Osteoblast (primary cell): ENCODE results near the gene CTNNA2. TPM values are rescaled to one million over a fixed set of nuclear protein-coding genes. Genes with fewer than 3 reads are reported as not detected.

Experiments
- DNase-seq: peaks from one replicate; pipeline ENCODE4 v3.0.0; 2011; ENCODE audit warnings: low spot score, mixed read lengths; ENCODE audit not compliant: insufficient read length; ENCODE audit errors: missing footprints
- H2AFZ ChIP-seq: 2 replicates; pipeline ENCODE4 v1.6.0; 2011; ENCODE audit warnings: mild to moderate bottlenecking, low read length
- H3K27ac ChIP-seq: 2 replicates; pipeline ENCODE4 v1.5.1; 2011; ENCODE audit warnings: mild to moderate bottlenecking, low read depth, low read length, moderate library complexity
- H3K27me3 ChIP-seq: 2 replicates; pipeline ENCODE4 v1.6.0; 2012; ENCODE audit warnings: mild to moderate bottlenecking, control low read depth, inconsistent platforms, low read length, moderate library complexity; ENCODE audit not compliant: insufficient read depth
- H3K36me3 ChIP-seq: 2 replicates; pipeline ENCODE4 v1.5.1; 2011; ENCODE audit warnings: mild to moderate bottlenecking, low read length, control low read depth, moderate library complexity; ENCODE audit not compliant: insufficient read depth
- H3K4me1 ChIP-seq: 2 replicates; pipeline ENCODE4 v1.5.1; 2011; ENCODE audit warnings: mild to moderate bottlenecking, low read length, control low read depth, moderate library complexity; ENCODE audit not compliant: insufficient read depth
- H3K4me2 ChIP-seq: 2 replicates; pipeline ENCODE4 v1.6.0; 2011; ENCODE audit warnings: mild to moderate bottlenecking, low read length; ENCODE audit not compliant: insufficient read depth
- H3K4me3 ChIP-seq: fragments of 200-600 bp; sonication (generic); 3 replicates; pipeline ENCODE4 v1.5.1; 2012; ENCODE audit warnings: mild to moderate bottlenecking, low read length, inconsistent platforms; ENCODE audit not compliant: insufficient read depth
- H3K79me2 ChIP-seq: 2 replicates; pipeline ENCODE4 v1.6.0; 2012; ENCODE audit warnings: mild to moderate bottlenecking, low read length, control low read depth, inconsistent platforms; ENCODE audit not compliant: insufficient read depth
- H3K9me3 ChIP-seq: 2 replicates; pipeline ENCODE4 v1.5.1; 2011; ENCODE audit warnings: low read depth, low read length, control low read depth
- H4K20me1 ChIP-seq: 2 replicates; pipeline ENCODE4 v1.6.0; 2012; ENCODE audit warnings: mild to moderate bottlenecking, low read length, control low read depth; ENCODE audit not compliant: insufficient read depth
- total RNA-seq: library from RNA; depleted of rRNA; stranded (reverse); fragments of >200 nt; gene quantifications from 2 replicates; pipeline ENCODE4 v1.2.3, GENCODE V29; 2012
- TF ChIP-seq, protein P1 (sequence below): IDR thresholded peaks from 2 replicates; pipeline ENCODE4 v1.5.1; 2011; ENCODE audit warnings: mild to moderate bottlenecking, low read depth, low read length, moderate library complexity; ENCODE audit errors: extremely low read depth

CTNNA2 gene
- total RNA-seq, 1 donor = not detected

DNA sequence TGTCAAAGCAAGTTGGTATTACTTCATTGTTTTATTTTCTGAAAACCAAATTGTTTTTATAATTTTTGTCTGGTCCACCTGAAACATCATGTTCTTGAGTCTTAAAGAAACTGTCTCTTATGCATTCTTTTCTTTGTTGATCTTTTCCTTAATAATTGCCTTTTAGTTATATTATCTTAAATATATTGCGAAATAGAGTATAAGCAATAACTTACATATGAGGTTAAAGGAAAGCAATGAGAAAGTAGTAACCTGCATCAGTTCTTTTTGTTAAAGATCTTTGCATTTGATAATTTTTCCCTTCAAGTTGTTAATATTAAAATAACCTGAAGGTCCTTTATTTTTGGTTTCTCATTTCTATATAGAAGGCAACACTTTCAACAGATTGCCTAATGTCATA lies 315.0 kb downstream of the CTNNA2 start:
- no peak for DNase-seq
- H3K36me3 ChIP-seq = no peaks in the 10 kb centered on the region
- H3K4me2 ChIP-seq = no peak overlapping the region
- no peak overlapping the region for H3K4me3 ChIP-seq
- H3K79me2 ChIP-seq = no peaks in the 10 kb centered on the region
- no peaks in the 10 kb centered on the region for H4K20me1 ChIP-seq
- no peaks in the 10 kb centered on the region for H3K27me3 ChIP-seq
- H3K9me3 ChIP-seq = no peaks in the 10 kb centered on the region
- no peak overlapping the region for H3K27ac ChIP-seq
- H3K4me1 ChIP-seq = no peaks in the 10 kb centered on the region
- TF ChIP-seq, protein P1, sequence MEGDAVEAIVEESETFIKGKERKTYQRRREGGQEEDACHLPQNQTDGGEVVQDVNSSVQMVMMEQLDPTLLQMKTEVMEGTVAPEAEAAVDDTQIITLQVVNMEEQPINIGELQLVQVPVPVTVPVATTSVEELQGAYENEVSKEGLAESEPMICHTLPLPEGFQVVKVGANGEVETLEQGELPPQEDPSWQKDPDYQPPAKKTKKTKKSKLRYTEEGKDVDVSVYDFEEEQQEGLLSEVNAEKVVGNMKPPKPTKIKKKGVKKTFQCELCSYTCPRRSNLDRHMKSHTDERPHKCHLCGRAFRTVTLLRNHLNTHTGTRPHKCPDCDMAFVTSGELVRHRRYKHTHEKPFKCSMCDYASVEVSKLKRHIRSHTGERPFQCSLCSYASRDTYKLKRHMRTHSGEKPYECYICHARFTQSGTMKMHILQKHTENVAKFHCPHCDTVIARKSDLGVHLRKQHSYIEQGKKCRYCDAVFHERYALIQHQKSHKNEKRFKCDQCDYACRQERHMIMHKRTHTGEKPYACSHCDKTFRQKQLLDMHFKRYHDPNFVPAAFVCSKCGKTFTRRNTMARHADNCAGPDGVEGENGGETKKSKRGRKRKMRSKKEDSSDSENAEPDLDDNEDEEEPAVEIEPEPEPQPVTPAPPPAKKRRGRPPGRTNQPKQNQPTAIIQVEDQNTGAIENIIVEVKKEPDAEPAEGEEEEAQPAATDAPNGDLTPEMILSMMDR = no peak
- H2AFZ ChIP-seq = no peak overlapping the region

DNA sequence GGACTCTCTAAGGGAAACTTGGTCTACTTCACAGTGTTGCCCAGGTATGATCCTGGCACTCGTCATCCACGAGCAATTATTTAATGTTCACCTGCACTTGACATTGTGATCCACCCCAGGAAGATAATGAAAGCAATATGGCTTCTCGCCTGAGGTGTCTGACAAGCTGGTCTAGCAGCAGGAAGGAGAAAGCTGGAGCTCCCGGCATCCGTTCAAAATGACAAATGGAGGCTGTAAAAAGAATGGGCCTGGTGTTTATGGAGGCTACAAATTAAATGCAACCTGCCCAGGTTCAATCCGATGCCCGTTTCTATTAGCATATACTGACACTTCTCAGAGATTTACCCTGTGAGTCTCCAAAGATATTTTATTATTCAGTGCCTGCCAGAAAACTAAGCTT lies 317.6 kb downstream of the CTNNA2 start:
- H3K4me3 ChIP-seq = no peak overlapping the region
- no peak for DNase-seq
- H2AFZ ChIP-seq = peak overlapping the region; percentile 57
- H3K36me3 ChIP-seq = no peaks in the 10 kb centered on the region
- H3K4me2 ChIP-seq = peak overlapping the region; percentile 27
- no peaks in the 10 kb centered on the region for H3K9me3 ChIP-seq
- no peaks in the 10 kb centered on the region for H3K79me2 ChIP-seq
- H4K20me1 ChIP-seq = no peaks in the 10 kb centered on the region
- H3K4me1 ChIP-seq = no peaks in the 10 kb centered on the region
- H3K27me3 ChIP-seq = no peaks in the 10 kb centered on the region
- H3K27ac ChIP-seq = no peak overlapping the region
- TF ChIP-seq, protein P1 = no peak

DNA sequence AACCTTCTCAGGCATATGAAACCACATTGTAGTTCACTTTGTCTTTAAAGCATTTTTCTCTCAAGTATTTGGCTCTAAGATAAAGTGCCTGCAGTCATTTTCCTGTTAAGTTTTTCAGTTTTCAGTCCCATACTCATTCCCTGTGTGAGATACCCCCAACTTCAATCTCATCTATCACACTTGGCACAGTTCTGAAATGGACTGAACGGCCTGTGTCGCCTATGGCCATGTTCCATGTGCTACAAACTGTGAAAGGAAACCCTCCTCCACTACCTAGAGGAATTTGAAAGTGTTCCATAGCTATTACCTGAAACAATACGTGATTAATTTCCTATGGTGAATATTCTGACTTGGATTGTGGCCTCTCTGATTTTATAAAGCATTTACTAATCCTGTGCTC lies 319.1 kb downstream of the CTNNA2 start:
- H3K4me1 ChIP-seq = no peaks in the 10 kb centered on the region
- H3K36me3 ChIP-seq = no peaks in the 10 kb centered on the region
- TF ChIP-seq, protein P1 = no peak
- no peak overlapping the region for H3K27ac ChIP-seq
- H3K4me3 ChIP-seq = no peak overlapping the region
- H3K79me2 ChIP-seq = no peaks in the 10 kb centered on the region
- H3K9me3 ChIP-seq = no peaks in the 10 kb centered on the region
- no peak overlapping the region for H2AFZ ChIP-seq
- no peak for DNase-seq
- no peak overlapping the region for H3K4me2 ChIP-seq
- H4K20me1 ChIP-seq = no peaks in the 10 kb centered on the region
- no peaks in the 10 kb centered on the region for H3K27me3 ChIP-seq

GRCh38 chr2:79832511-79833234 lies 319.8 kb downstream of the CTNNA2 start:
- Histone ChIP-seq H3K27me3 (no peaks in the 10 kb centered on the region), H3K79me2 (no peaks in the 10 kb centered on the region), H2AFZ (peak overlapping the region; percentile 30), H3K4me1 (no peaks in the 10 kb centered on the region), H3K27ac (no peak overlapping the region), H3K36me3 (no peaks in the 10 kb centered on the region), H3K4me2 (no peak overlapping the region), H3K4me3 (no peak overlapping the region), H4K20me1 (no peaks in the 10 kb centered on the region), H3K9me3 (no peaks in the 10 kb centered on the region)
- TF ChIP-seq, protein P1 = no peak
- DNase-seq = no peak
